B cell (primary cell): ENCODE results near the gene PSEN1. TPM values are rescaled to one million over a fixed set of nuclear protein-coding genes. Genes with fewer than 3 reads are reported as not detected.

Source experiments
- ATAC-seq: fragments of 200-7000 bp; cut with Tn5 transposase; one replicate; pipeline ENCODE4 v1.10.0; 2021; ENCODE audit warnings: low read depth, mild to moderate bottlenecking, moderate number of reproducible peaks, moderate library complexity
- CTCF ChIA-PET: fragments of 350-600 bp; sonication (Branson Sonifier 250); formaldehyde crosslinking; loops from one replicate; lab custom pipeline; 2021; ENCODE audit warnings: antibody characterized with exemption, inconsistent platforms; lab: Charles Lee
- POLR2A ChIA-PET: fragments of 350-600 bp; sonication (Branson Sonifier 250); formaldehyde crosslinking; loops from one replicate; lab custom pipeline; 2021; ENCODE audit warnings: antibody characterized with exemption; lab: Charles Lee
- DNase-seq: peaks from one replicate; pipeline ENCODE4 v3.0.0; 2013
- H2AFZ ChIP-seq: 2 replicates; pipeline ENCODE4 v1.6.1; 2012; ENCODE audit warnings: mild to moderate bottlenecking, low read depth, low read length; ENCODE audit not compliant: insufficient read depth, poor library complexity, severe bottlenecking
- H3K27ac ChIP-seq, 2 donors: 1 replicate in 1 of 2; 2 replicates in 1 of 2; pipeline ENCODE4 v1.5.1; 2012 to 2013; ENCODE audit warnings: low read length in 2 of 2, mild to moderate bottlenecking in 2 of 2, moderate library complexity in 1 of 2
- H3K27me3 ChIP-seq, 4 experiments: fragments of 200-600 bp in 1 of 4; sonication (generic) in 1 of 4; replicated peaks in 1 of 4; 1 replicate in 2 of 4; 2 replicates in 2 of 4; pipeline versions ENCODE4 v1.6.1 to v1.7.0; 2013 to 2016; ENCODE audit warnings: low read length in 3 of 4, mild to moderate bottlenecking in 2 of 4, mixed read lengths in 1 of 4, moderate library complexity in 1 of 4; ENCODE audit not compliant: insufficient read depth in 4 of 4, control insufficient read depth in 3 of 4; ENCODE audit errors: control extremely low read depth in 1 of 4
- H3K36me3 ChIP-seq, 2 experiments: replicated peaks in 1 of 2; 1 replicate in 1 of 2; 2 replicates in 1 of 2; pipeline versions ENCODE4 v1.6.1 to v1.7.1; 2013; ENCODE audit warnings: low read length in 1 of 2; ENCODE audit not compliant: insufficient read depth in 2 of 2, control insufficient read depth in 1 of 2; ENCODE audit errors: control extremely low read depth in 1 of 2, extremely low read depth in 1 of 2
- H3K4me1 ChIP-seq, 2 donors: fragments of 200-600 bp in 1 of 2; sonication (generic) in 1 of 2; 1 replicate in 1 of 2; 2 replicates in 1 of 2; pipeline versions ENCODE4 v1.5.1 to v1.6.1; 2013 to 2017; ENCODE audit warnings: low read length in 2 of 2; ENCODE audit not compliant: control insufficient read depth in 2 of 2, insufficient read depth in 2 of 2
- H3K4me2 ChIP-seq: replicated peaks from 2 replicates; pipeline ENCODE3; 2012; ENCODE audit warnings: mild to moderate bottlenecking, low read depth, low read length; ENCODE audit not compliant: poor library complexity, severe bottlenecking
- H3K4me3 ChIP-seq, 5 experiments: fragments of 200-600 bp in 1 of 5; sonication (generic) in 1 of 5; 1 replicate in 3 of 5; 2 replicates in 2 of 5; pipeline versions ENCODE4 v1.5.1 to v1.7.0; 2011 to 2016; ENCODE audit warnings: low read length in 4 of 5, mild to moderate bottlenecking in 4 of 5, low read depth in 2 of 5, control low read depth in 1 of 5, moderate library complexity in 1 of 5; ENCODE audit not compliant: insufficient read depth in 1 of 5; ENCODE audit errors: control extremely low read depth in 1 of 5, extremely low read depth in 1 of 5
- H3K79me2 ChIP-seq: fragments of 200-600 bp; sonication (generic); one replicate; pipeline ENCODE4 v1.6.0; 2016; ENCODE audit warnings: low read length; ENCODE audit not compliant: control insufficient read depth, insufficient read depth
- H3K9ac ChIP-seq: fragments of 200-600 bp; sonication (generic); 2 replicates; pipeline ENCODE4 v1.6.1; 2017; ENCODE audit warnings: mild to moderate bottlenecking, low read length, moderate library complexity
- H3K9me3 ChIP-seq, 3 donors: one replicate each; pipeline versions ENCODE4 v1.6.1 to v1.7.1; 2013; ENCODE audit warnings: low read length in 2 of 3; ENCODE audit not compliant: control insufficient read depth in 2 of 3, insufficient read depth in 1 of 3; ENCODE audit errors: control extremely low read depth in 1 of 3
- H4K20me1 ChIP-seq: 2 replicates; pipeline ENCODE4 v1.6.0; 2012; ENCODE audit warnings: mild to moderate bottlenecking, low read length; ENCODE audit not compliant: insufficient read depth, control insufficient read depth, poor library complexity, severe bottlenecking
- H3K27ac Mint-ChIP-seq: one replicate; pipeline ENCODE4 v1.8.0; 2021; ENCODE audit warnings: mixed read lengths
- H3K27me3 Mint-ChIP-seq: one replicate; pipeline ENCODE4 v1.8.0; 2021; ENCODE audit warnings: mixed read lengths
- H3K4me1 Mint-ChIP-seq: one replicate; pipeline ENCODE4 v1.8.0; 2021; ENCODE audit warnings: mixed read lengths
- H3K4me3 Mint-ChIP-seq: one replicate; pipeline ENCODE4 v1.8.0; 2021; ENCODE audit warnings: mixed read lengths
- H3K9me3 Mint-ChIP-seq: one replicate; pipeline ENCODE4 v1.8.0; 2022; ENCODE audit warnings: mixed read lengths; ENCODE audit not compliant: insufficient read depth
- EZH2 ChIP-seq: IDR thresholded peaks from 2 replicates; pipeline ENCODE4 v1.6.1; 2012; ENCODE audit warnings: borderline replicate concordance, low read depth, mild to moderate bottlenecking, moderate library complexity, low read length; ENCODE audit not compliant: insufficient read depth, poor library complexity, severe bottlenecking
- WGBS: methylation state at CpG from one replicate; pipeline ENCODE4 v1.1.5; 2013; ENCODE audit warnings: missing lambda C conversion rate; ENCODE audit not compliant: insufficient coverage; 5-methylcytosine and 5-hydroxymethylcytosine counted together
- intact Hi-C: fragments of 100-400 bp; cut with micrococcal nuclease; formaldehyde crosslinking; loops from one replicate; pipeline ENCODE4 v1.10.0; 2022
- polyA plus RNA-seq: library from polyadenylated mRNA; depleted of rRNA; stranded (reverse); fragments of >200 nt; gene quantifications from 2 replicates; pipeline ENCODE4 v1.2.3, GENCODE V29; 2012
- total RNA-seq, 2 donors: library from RNA; stranded (reverse); fragments of 120-200 nt in 1 of 2; gene quantifications; 1 replicate in 1 of 2; 2 replicates in 1 of 2; pipeline versions ENCODE4 v1.2.3 to v1.2.4, GENCODE V29; 2013 to 2022
- TF ChIP-seq, protein P1 (sequence below): fragments of 200-600 bp; IDR thresholded peaks from one replicate; pipeline ENCODE4 v1.8.0; 2022; ENCODE audit warnings: antibody characterized with exemption, mild to moderate bottlenecking

PSEN1 gene
- total and polyA plus RNA-seq, 2 donors (not counting 1 experiment from before 2014, with no cell fraction given) = 10.2 to 75.9 TPM

- Histone ChIP-seq H3K9ac (no peak overlapping the region), H3K4me2 (no peak overlapping the region), H2AFZ (no peak overlapping the region), H3K27me3 (peaks cover 0 to 3% (median 0%) of the 10 kb centered on the region in 4 experiments), H3K27ac (no peak overlapping the region), H3K79me2 (no peaks in the 10 kb centered on the region), H3K4me3 (no peak overlapping the region), H3K4me1 (no peaks in the 10 kb centered on the region), H3K9me3 (no peaks in the 10 kb centered on the region), H3K36me3 (no peaks in the 10 kb centered on the region), H4K20me1 (no peaks in the 10 kb centered on the region)
- Mint-ChIP-seq H3K4me1 (peaks cover 6% of the 10 kb centered on the region), H3K27ac (no peak overlapping the region), H3K9me3 (no peaks in the 10 kb centered on the region), H3K4me3 (no peak overlapping the region), H3K27me3 (peaks cover 4% of the 10 kb centered on the region)
- WGBS = 88% methylated on average over 6 of the region's 6 CpGs
- POLR2A ChIA-PET = no interaction called here
- TF ChIP-seq, protein P1, sequence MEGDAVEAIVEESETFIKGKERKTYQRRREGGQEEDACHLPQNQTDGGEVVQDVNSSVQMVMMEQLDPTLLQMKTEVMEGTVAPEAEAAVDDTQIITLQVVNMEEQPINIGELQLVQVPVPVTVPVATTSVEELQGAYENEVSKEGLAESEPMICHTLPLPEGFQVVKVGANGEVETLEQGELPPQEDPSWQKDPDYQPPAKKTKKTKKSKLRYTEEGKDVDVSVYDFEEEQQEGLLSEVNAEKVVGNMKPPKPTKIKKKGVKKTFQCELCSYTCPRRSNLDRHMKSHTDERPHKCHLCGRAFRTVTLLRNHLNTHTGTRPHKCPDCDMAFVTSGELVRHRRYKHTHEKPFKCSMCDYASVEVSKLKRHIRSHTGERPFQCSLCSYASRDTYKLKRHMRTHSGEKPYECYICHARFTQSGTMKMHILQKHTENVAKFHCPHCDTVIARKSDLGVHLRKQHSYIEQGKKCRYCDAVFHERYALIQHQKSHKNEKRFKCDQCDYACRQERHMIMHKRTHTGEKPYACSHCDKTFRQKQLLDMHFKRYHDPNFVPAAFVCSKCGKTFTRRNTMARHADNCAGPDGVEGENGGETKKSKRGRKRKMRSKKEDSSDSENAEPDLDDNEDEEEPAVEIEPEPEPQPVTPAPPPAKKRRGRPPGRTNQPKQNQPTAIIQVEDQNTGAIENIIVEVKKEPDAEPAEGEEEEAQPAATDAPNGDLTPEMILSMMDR = no peak
- TF ChIP-seq EZH2 = no peak
- ATAC-seq (no peak), DNase-seq (no peak)
- intact Hi-C loops = no loop called here
- CTCF ChIA-PET = no interaction called here
These were observed 124.8 kb downstream of the PSEN1 start for GRCh38 chr14:73261075-73261474.

DNA sequence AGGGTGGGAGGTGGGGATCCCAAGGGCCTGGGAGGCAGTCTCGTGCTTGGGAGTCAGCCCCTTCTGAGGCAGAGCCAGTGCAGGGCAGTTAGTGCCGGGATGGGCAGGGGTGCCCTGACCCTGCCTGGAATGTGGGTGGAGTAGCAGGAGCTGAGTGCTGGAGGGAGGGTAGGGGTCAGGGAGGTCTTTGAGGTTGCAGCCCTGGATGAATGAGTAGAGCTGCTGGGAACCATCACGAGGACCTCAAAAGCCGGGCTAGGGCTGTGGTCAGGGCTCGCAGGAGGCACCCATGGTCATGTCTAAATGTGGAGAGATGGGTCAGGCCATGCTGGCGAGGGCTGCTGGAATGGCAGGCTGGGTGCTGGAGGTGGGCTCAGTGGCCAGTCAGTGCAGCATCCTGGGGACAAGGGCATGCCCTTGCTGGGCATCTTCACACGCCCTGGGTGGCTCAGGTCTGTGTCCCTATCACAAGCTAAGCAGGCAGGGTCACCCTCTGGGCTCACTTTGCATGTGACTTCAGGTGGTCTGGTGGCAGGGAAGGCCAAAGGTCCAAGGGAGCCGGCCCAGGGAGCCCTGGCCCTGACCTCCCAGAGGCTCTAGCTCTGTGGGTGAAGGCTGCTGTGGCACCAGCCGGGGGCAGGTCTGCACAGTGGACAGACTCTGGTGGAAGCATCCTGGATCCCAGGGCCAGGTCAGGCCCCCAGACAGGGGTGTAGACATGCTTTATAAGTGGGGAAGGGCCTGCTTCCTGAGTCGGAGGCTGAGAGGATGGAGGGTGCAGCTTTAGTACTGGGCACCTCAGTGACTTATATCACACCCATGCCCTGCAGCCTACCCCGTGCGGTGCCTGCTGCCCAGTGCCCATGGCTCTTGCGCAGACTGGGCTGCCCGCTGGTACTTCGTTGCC lies 125.5 kb downstream of the PSEN1 start:
- Histone ChIP-seq H3K4me2 (no peak overlapping the region), H3K27me3 (peaks cover 0 to 3% (median 0%) of the 10 kb centered on the region in 4 experiments), H2AFZ (no peak overlapping the region), H3K79me2 (no peaks in the 10 kb centered on the region), H3K9me3 (no peaks in the 10 kb centered on the region), H3K9ac (no peak overlapping the region), H3K27ac (no peak overlapping the region), H4K20me1 (no peaks in the 10 kb centered on the region), H3K4me3 (no peak overlapping the region), H3K4me1 (no peaks in the 10 kb centered on the region), H3K36me3 (no peaks in the 10 kb centered on the region)
- POLR2A ChIA-PET = no interaction called here
- 96% methylated on average over 13 of the region's 15 CpGs for WGBS
- Mint-ChIP-seq H3K27ac (no peak overlapping the region), H3K27me3 (peaks cover 4% of the 10 kb centered on the region), H3K9me3 (no peaks in the 10 kb centered on the region), H3K4me3 (no peak overlapping the region), H3K4me1 (peaks cover 6% of the 10 kb centered on the region)
- no peak for ATAC-seq
- intact Hi-C loops = no loop called here
- CTCF ChIA-PET = no interaction called here
- DNase-seq = no peak
- TF ChIP-seq, protein P1 = no peak
- no peak for TF ChIP-seq EZH2
